GM19239 (cell line): ENCODE measurements around the gene CTIF.
"Not testable (repeated sequence)": the region's sequence is repeated elsewhere in the genome, so short reads cannot be mapped to it uniquely, and the experiment has no call there.

Experiments used
- DNase-seq: peaks from one replicate; pipeline ENCODE4 v3.0.0; 2011; ENCODE audit warnings: low spot score; ENCODE audit not compliant: insufficient read length
- FAIRE-seq: peaks from 2 replicates; lab custom pipeline; 2011; peaks lifted over from hg19 to GRCh38; lab: Jason Lieb, UNC

Gene CTIF

GRCh38 chr18:48802543-48803290 is 263.9 kb downstream of the CTIF start:
- no peak for DNase-seq
- FAIRE-seq, result peak; percentile 65

GRCh38 chr18:48803518-48803917 is 264.7 kb downstream of the CTIF start:
- DNase-seq (no peak), FAIRE-seq (peak; percentile 40)

GRCh38 chr18:48803951-48804855 is 265.4 kb downstream of the CTIF start:
- no peak for DNase-seq
- FAIRE-seq, result peak; percentile 63

- FAIRE-seq, result no peak
- no peak for DNase-seq
Observed at GRCh38 chr18:48804856-48805610, 266.2 kb downstream of the CTIF start.

GRCh38 chr18:48805826-48806535 is 267.1 kb downstream of the CTIF start:
- DNase-seq (no peak), FAIRE-seq (peak; percentile 8)

GRCh38 chr18:48806551-48807261 is 267.9 kb downstream of the CTIF start:
- DNase-seq (no peak), FAIRE-seq (no peak)

- DNase-seq (no peak), FAIRE-seq (no peak)
Observed at GRCh38 chr18:48808476-48808875, 269.6 kb downstream of the CTIF start.

- DNase-seq, result no peak
- peak; percentile 45 for FAIRE-seq
Observed at GRCh38 chr18:48809365-48809764, 270.5 kb downstream of the CTIF start.

- DNase-seq, result no peak
- peak; percentile 39 for FAIRE-seq
Observed at GRCh38 chr18:48810805-48811204, 272.0 kb downstream of the CTIF start.

- FAIRE-seq (peak; percentile 95), DNase-seq (no peak)
Observed at GRCh38 chr18:48811401-48811800, 272.6 kb downstream of the CTIF start.

GRCh38 chr18:48811977-48812451 is 273.2 kb downstream of the CTIF start:
- DNase-seq, result not testable (repeated sequence)
- FAIRE-seq, result peak; percentile 28

- DNase-seq (no peak), FAIRE-seq (peak; percentile 80)
Observed at GRCh38 chr18:48813321-48813720, 274.5 kb downstream of the CTIF start.

- DNase-seq (no peak), FAIRE-seq (peak; percentile 14)
Observed at GRCh38 chr18:48813833-48814489, 275.1 kb downstream of the CTIF start.

- FAIRE-seq, result no peak
- DNase-seq, result no peak
Observed at GRCh38 chr18:48814490-48815178, 275.8 kb downstream of the CTIF start.

- no peak for DNase-seq
- FAIRE-seq, result no peak
Observed at GRCh38 chr18:48815179-48815515, 276.3 kb downstream of the CTIF start.

GRCh38 chr18:48815581-48816324 is 276.9 kb downstream of the CTIF start:
- DNase-seq, result no peak
- no peak for FAIRE-seq

- DNase-seq (no peak), FAIRE-seq (no peak)
Observed at GRCh38 chr18:48816554-48816953, 277.7 kb downstream of the CTIF start.
